K562 (cell line): Measurements from ENCODE around the gene BLVRA. TPM values are rescaled to one million over a fixed set of nuclear protein-coding genes. Genes with fewer than 3 reads are reported as not detected.
"Not testable (repeated sequence)": the region's sequence is repeated elsewhere in the genome, so short reads cannot be mapped to it uniquely, and the experiment has no call there.

Experiments used
- ATAC-seq: fragments of 200-7000 bp; cut with Tn5 transposase; 3 replicates; pipeline ENCODE4 v1.9.1; 2020; ENCODE audit warnings: moderate library complexity
- BruUV-seq: library from RNA; stranded (reverse); fragments of 400-500 nt; replicated peaks from 2 replicates; lab custom pipeline; 2021; lab: Mats Ljungman, UMichigan
- CTCF ChIA-PET: fragments of 300-600 bp; formaldehyde crosslinking; extraction: SDS; loops from one replicate; lab custom pipeline; 2021; ENCODE audit warnings: low intra/inter-chr PET ratio; lab: Yijun Ruan, JAX
- POLR2A ChIA-PET: fragments of 300-600, 350-650 bp; sonication (Branson Sonifier 250); formaldehyde crosslinking; extraction: SDS; loops from one replicate; lab custom pipeline; 2021; ENCODE audit warnings: antibody characterized with exemption, inconsistent platforms; lab: Yijun Ruan, JAX
- DNase-seq, 4 experiments: peaks; one replicate each; pipeline versions ENCODE4 v3.0.0 to v3.0.0-alpha.2; 2011 to 2018; ENCODE audit warnings: low spot score in 3 of 4, mixed read lengths in 3 of 4; ENCODE audit errors: extremely low read depth in 1 of 4
- FAIRE-seq: peaks from 2 replicates; lab custom pipeline; 2011; peaks lifted over from hg19 to GRCh38; lab: Jason Lieb, UNC
- H2AFZ ChIP-seq: 2 replicates; pipeline ENCODE4 v1.6.0; 2011; ENCODE audit warnings: low read depth, low read length, control low read depth, inconsistent platforms
- H3K27ac ChIP-seq: fragments of 200-600 bp; 3 replicates; pipeline ENCODE4 v1.8.0; 2011; ENCODE audit warnings: low read depth, mild to moderate bottlenecking, control low read depth, inconsistent platforms, low read length, moderate library complexity, mixed read lengths; ENCODE audit errors: extremely low read depth
- H3K27me3 ChIP-seq, 2 experiments: fragments of 300-600 bp in 1 of 2; 2 replicates in 1 of 2; 3 replicates in 1 of 2; pipeline versions ENCODE4 v1.6.0 to v1.8.0; 2011; ENCODE audit warnings: inconsistent platforms in 2 of 2, low read length in 2 of 2, mild to moderate bottlenecking in 1 of 2, mixed read lengths in 1 of 2, moderate library complexity in 1 of 2; ENCODE audit not compliant: control insufficient read depth in 2 of 2, insufficient read depth in 2 of 2
- H3K36me3 ChIP-seq: fragments of 300-600 bp; 3 replicates; pipeline ENCODE4 v1.8.0; 2011; ENCODE audit warnings: mild to moderate bottlenecking, low read length, inconsistent platforms; ENCODE audit not compliant: control insufficient read depth, insufficient read depth
- H3K4me1 ChIP-seq, 2 experiments: fragments of 200-600 bp in 1 of 2; replicated peaks in 1 of 2; 2 replicates in 1 of 2; 3 replicates in 1 of 2; pipeline versions ENCODE4 v1.5.1 to v1.8.0; 2011; ENCODE audit warnings: inconsistent platforms in 2 of 2, low read length in 2 of 2, mild to moderate bottlenecking in 1 of 2, mixed read lengths in 1 of 2, moderate library complexity in 1 of 2; ENCODE audit not compliant: control insufficient read depth in 2 of 2, insufficient read depth in 2 of 2
- H3K4me2 ChIP-seq: 2 replicates; pipeline ENCODE4 v1.6.1; 2011; ENCODE audit warnings: low read length, control low read depth, inconsistent platforms, mixed read lengths; ENCODE audit not compliant: insufficient read depth
- H3K4me3 ChIP-seq: fragments of 200-600 bp; sonication (generic), shearing (Covaris generic); 2 replicates; pipeline ENCODE4 v1.5.1; 2016; ENCODE audit warnings: control low read depth, inconsistent platforms
- H3K79me2 ChIP-seq: fragments of 200-600 bp; 3 replicates; pipeline ENCODE4 v1.8.0; 2011; ENCODE audit warnings: low read length, inconsistent platforms; ENCODE audit not compliant: control insufficient read depth, insufficient read depth
- H3K9ac ChIP-seq, 2 experiments: 2 replicates each; pipeline versions ENCODE4 v1.6.0 to v1.6.1; 2011; ENCODE audit warnings: low read depth in 2 of 2, low read length in 2 of 2, control low read depth in 1 of 2, inconsistent platforms in 1 of 2, mild to moderate bottlenecking in 1 of 2, mixed read lengths in 1 of 2; ENCODE audit not compliant: insufficient read depth in 1 of 2
- H3K9me1 ChIP-seq: one replicate; pipeline ENCODE4 v1.6.0; 2011; ENCODE audit warnings: inconsistent platforms, mild to moderate bottlenecking, low read length, moderate library complexity; ENCODE audit not compliant: control insufficient read depth, insufficient read depth
- H3K9me3 ChIP-seq: replicated peaks from 2 replicates; pipeline ENCODE4 v1.5.1; 2011; ENCODE audit warnings: low read depth, low read length, inconsistent platforms; ENCODE audit not compliant: control insufficient read depth, insufficient read depth
- H4K20me1 ChIP-seq: replicated peaks from 2 replicates; pipeline ENCODE4 v1.6.1; 2011; ENCODE audit warnings: low read length, inconsistent platforms, mixed read lengths; ENCODE audit not compliant: control insufficient read depth, insufficient read depth
- MCM3 ChIP-seq: fragments of 450-650 bp; IDR thresholded peaks from 2 replicates; pipeline ENCODE4 v1.6.1; 2016
- PBX2 ChIP-seq, 2 experiments: IDR thresholded peaks in 1 of 2; conservative IDR thresholded peaks in 1 of 2; 2 replicates each; pipeline ENCODE4 v1.6.1; 2016; ENCODE audit warnings: low read depth in 2 of 2, mild to moderate bottlenecking in 1 of 2, missing compliant biosample characterization in 1 of 2, missing genetic modification characterization in 1 of 2, moderate library complexity in 1 of 2
- RB1 ChIP-seq: fragments of 450-650 bp; IDR thresholded peaks from 2 replicates; pipeline ENCODE4 v1.6.1; 2017; ENCODE audit warnings: low read depth, mild to moderate bottlenecking
- ZFX ChIP-seq: sonication (generic); formaldehyde crosslinking; IDR thresholded peaks from 2 replicates; pipeline ENCODE4 v1.8.0; 2022; ENCODE audit warnings: mild to moderate bottlenecking, missing genetic modification reagents, moderate library complexity
- WGBS: fragments of 100-300 bp; shearing (Covaris generic); methylation state at CpG from one replicate; pipeline ENCODE4 v1.1.6; 2016; ENCODE audit warnings: low coverage, mixed read lengths; ENCODE audit not compliant: insufficient coverage; ENCODE audit errors: missing lambda C conversion rate; 5-methylcytosine and 5-hydroxymethylcytosine counted together
- in situ Hi-C: fragments of 300-500 bp; cut with MboI; formaldehyde crosslinking; loops from 4 replicates; pipeline ENCODE4 v1.15.0; 2018; ENCODE audit warnings: inconsistent platforms, mixed read lengths
- intact Hi-C: fragments of 100-400 bp; cut with micrococcal nuclease; formaldehyde crosslinking; loops from 2 replicates; pipeline ENCODE4 v1.14.2; 2022
- polyA plus RNA-seq, 8 experiments: library from polyadenylated mRNA; depleted of rRNA in 4 of 8; stranded (reverse) in 5 of 8; unstranded in 3 of 8; fragments of >200 nt; fragmentation: Nextera tagmentation in 2 of 8; fragmentation: Illumina TruSeq in 1 of 8; extraction: Ambion mirVana in 2 of 8; extraction: Trizol in 1 of 8; gene quantifications; 2 replicates each; pipeline versions ENCODE4 v1.2.1 to v1.2.3, GENCODE V29; 2011 to 2014; ENCODE audit warnings: inconsistent platforms in 1 of 8, missing spikeins in 1 of 8
- total RNA-seq, 7 experiments: library from RNA; depleted of rRNA in 6 of 7; stranded (reverse); fragments of >200 nt in 6 of 7; fragmentation: Illumina TruSeq in 2 of 7; extraction: Trizol in 2 of 7; gene quantifications; 2 replicates each; pipeline versions ENCODE4 v1.2.1 to v1.2.3, GENCODE V29; 2011 to 2021; ENCODE audit warnings: low replicate concordance in 1 of 7

BLVRA gene
- total and polyA plus RNA-seq, 9 of the 15 experiments (the other 6 are each of a cell fraction or from before 2014, with no cell fraction given), result 48.5 to 147 (median 61.5) TPM

GRCh38 chr7:43810195-43810941 lies 51.9 kb downstream of the BLVRA start (continued):
- TF ChIP-seq PBX2 (CRISPR knock-in tag; IDR thresholded peaks at IDR 0.05; ENCODE audit: low read depth), result not testable (repeated sequence)
- TF ChIP-seq PBX2 (tag; conservative IDR thresholded peaks at IDR 0.05; ENCODE audit: low read depth) (peak; percentile 14; the same call in 1 of the 2 replicates), RB1 (peak; percentile 43; the same call in 1 of the 2 replicates)

- H3K9me1 ChIP-seq, result no peaks in the 10 kb centered on the region
- CTCF ChIA-PET, result no interaction called here
- H3K27ac ChIP-seq, result no peak overlapping the region
- FAIRE-seq (no peak), DNase-seq (no peak), ATAC-seq (no peak)
- no peak overlapping the region for H3K4me2 ChIP-seq
- intact Hi-C loops, result no loop called here
- no peak overlapping the region for H2AFZ ChIP-seq
- no peaks in the 10 kb centered on the region; the same call in 1 of the 2 replicates for H3K9me3 ChIP-seq
- no peaks in the 10 kb centered on the region for H3K36me3 ChIP-seq
- peaks cover 0 to 3% of the 10 kb centered on the region in 2 experiments; a peak in 2 of 5 replicates for H3K4me1 ChIP-seq
- H3K9ac ChIP-seq, result no peak overlapping the region
- H3K4me3 ChIP-seq, result no peak overlapping the region
- POLR2A ChIA-PET, result interaction anchor here (1.3 to 1.7 kb wide), 2 partner anchors 9 to 16 kb away, joined by 3 read pairs; no protein-coding TSS in a partner anchor
- peaks cover 8 to 9% of the 10 kb centered on the region in 2 experiments; a peak in 4 of 5 replicates for H3K27me3 ChIP-seq
- TF ChIP-seq ZFX (CRISPR knock-in tag) (no peak), MCM3 (0 out of 2 replicates have a peak, but pooled peaks have one; percentile 19)
- whole genome bisulfite sequencing, result 0% methylated on average over 3 of the region's 3 CpGs
- H3K79me2 ChIP-seq, result no peaks in the 10 kb centered on the region
- in situ Hi-C loops, result no loop called here
- BruUV-seq, result no TSS peak
- no peaks in the 10 kb centered on the region for H4K20me1 ChIP-seq
Measured at GRCh38 chr7:43815373-43815772, 56.9 kb downstream of the BLVRA start.

- ATAC-seq, H3K36me3 ChIP-seq, H3K9me1 ChIP-seq, H2AFZ ChIP-seq, H3K4me1 ChIP-seq, H3K79me2 ChIP-seq, H3K4me3 ChIP-seq, H3K9me3 ChIP-seq, FAIRE-seq, H3K4me2 ChIP-seq, H3K9ac ChIP-seq, H4K20me1 ChIP-seq, in situ Hi-C loops, CTCF ChIA-PET, intact Hi-C loops, BruUV-seq, DNase-seq, H3K27ac ChIP-seq: not testable (repeated sequence)
- WGBS, result 3% methylated on average over 2 of the region's 2 CpGs
- POLR2A ChIA-PET, result interaction anchor here (1.3 to 1.7 kb wide), 2 partner anchors 8 to 16 kb away, joined by 3 read pairs; no protein-coding TSS in a partner anchor
- peaks cover 11% of the 10 kb centered on the region in 2 experiments; a peak in 4 of 5 replicates for H3K27me3 ChIP-seq
Measured at GRCh38 chr7:43816046-43816797, 57.7 kb downstream of the BLVRA start.
